Right forelimb (tissue), 1 donor: ENCODE data around the gene CHST3.
"Not testable (repeated sequence)": the region's sequence is repeated elsewhere in the genome, so short reads cannot be mapped to it uniquely, and the experiment has no call there.

Source experiments
- DNase-seq: peaks from one replicate; pipeline ENCODE4 v3.0.0-alpha.2; 2018

Gene CHST3

GRCh38 chr10:71974489-71975021, 10.4 kb downstream of the CHST3 start:
- DNase-seq = peak; percentile 56

GRCh38 chr10:71975087-71975870, 11.1 kb downstream of the CHST3 start:
- peak; percentile 82 for DNase-seq

- no peak for DNase-seq
These were observed 11.9 kb downstream of the CHST3 start for GRCh38 chr10:71975871-71976725.

GRCh38 chr10:71977614-71977903, 13.4 kb downstream of the CHST3 start:
- not testable (repeated sequence) for DNase-seq

GRCh38 chr10:71978476-71978875, 14.3 kb downstream of the CHST3 start:
- DNase-seq = no peak

GRCh38 chr10:71978988-71979691, 14.9 kb downstream of the CHST3 start:
- DNase-seq = no peak

GRCh38 chr10:71979692-71980062, 15.5 kb downstream of the CHST3 start:
- DNase-seq = no peak

- DNase-seq = no peak
These were observed 16.2 kb downstream of the CHST3 start for GRCh38 chr10:71980181-71981014.

GRCh38 chr10:71981015-71981875, 17.1 kb downstream of the CHST3 start:
- DNase-seq = peak; percentile 67

- DNase-seq = no peak
These were observed 17.7 kb downstream of the CHST3 start for GRCh38 chr10:71981876-71982230.

- no peak for DNase-seq
These were observed 18.3 kb downstream of the CHST3 start for GRCh38 chr10:71982269-71983178.

- no peak for DNase-seq
These were observed 20.1 kb downstream of the CHST3 start for GRCh38 chr10:71984126-71984808.

- no peak for DNase-seq
These were observed 20.7 kb downstream of the CHST3 start for GRCh38 chr10:71984809-71985388.

GRCh38 chr10:71985542-71986250, 21.5 kb downstream of the CHST3 start:
- no peak for DNase-seq

- DNase-seq = not testable (repeated sequence)
These were observed 24.7 kb downstream of the CHST3 start for GRCh38 chr10:71988895-71989294.

- no peak for DNase-seq
These were observed 25.7 kb downstream of the CHST3 start for GRCh38 chr10:71989661-71990454.

GRCh38 chr10:71990706-71991269, 26.6 kb downstream of the CHST3 start:
- no peak for DNase-seq
